CD8-positive, alpha-beta memory T cell (primary cell): Measurements from ENCODE around the gene CHRM5. TPM values are rescaled to one million over a fixed set of nuclear protein-coding genes. Genes with fewer than 3 reads are reported as not detected.

Experiments used
- CTCF ChIA-PET: fragments of 350-600 bp; sonication (Branson Sonifier 250); formaldehyde crosslinking; loops from one replicate; lab custom pipeline; 2021; ENCODE audit warnings: antibody characterized with exemption; lab: Charles Lee
- POLR2A ChIA-PET: fragments of 350-600 bp; sonication (Branson Sonifier 250); formaldehyde crosslinking; loops from one replicate; lab custom pipeline; 2021; ENCODE audit warnings: antibody characterized with exemption; lab: Charles Lee
- DNase-seq, 5 donors: peaks; one replicate each; pipeline versions ENCODE4 v3.0.0 to v3.0.0-alpha.2; 2020 to 2022; ENCODE audit warnings: mixed read lengths in 1 of 5
- H3K27ac ChIP-seq: one replicate; pipeline ENCODE4 v1.7.0; 2013; ENCODE audit warnings: low read depth, mild to moderate bottlenecking, low read length, moderate library complexity
- H3K27me3 ChIP-seq: 2 replicates; pipeline ENCODE4 v1.7.0; 2013; ENCODE audit warnings: low read length, mild to moderate bottlenecking; ENCODE audit not compliant: insufficient read depth, poor library complexity, severe bottlenecking
- H3K36me3 ChIP-seq: 2 replicates; pipeline ENCODE4 v1.7.0; 2013; ENCODE audit warnings: mild to moderate bottlenecking, low read length, moderate library complexity; ENCODE audit not compliant: insufficient read depth
- H3K4me1 ChIP-seq: 2 replicates; pipeline ENCODE4 v1.7.0; 2013; ENCODE audit warnings: mild to moderate bottlenecking, low read length, moderate library complexity; ENCODE audit not compliant: insufficient read depth
- H3K4me3 ChIP-seq: 2 replicates; pipeline ENCODE4 v1.7.0; 2013; ENCODE audit warnings: mild to moderate bottlenecking, low read length
- H3K9me3 ChIP-seq: 2 replicates; pipeline ENCODE4 v1.7.0; 2013; ENCODE audit warnings: mild to moderate bottlenecking, low read length
- H3K27ac Mint-ChIP-seq, 8 donors: one replicate each; pipeline ENCODE4 v1.8.0; 2020 to 2021; ENCODE audit warnings: mixed read lengths in 8 of 8, mild to moderate bottlenecking in 6 of 8, inconsistent platforms in 3 of 8, moderate library complexity in 3 of 8
- H3K27me3 Mint-ChIP-seq, 2 donors: one replicate each; pipeline ENCODE4 v1.8.0; 2020 to 2021; ENCODE audit warnings: mixed read lengths in 2 of 2, mild to moderate bottlenecking in 1 of 2, moderate library complexity in 1 of 2
- H3K36me3 Mint-ChIP-seq, 3 donors: one replicate each; pipeline ENCODE4 v1.8.0; 2020 to 2021; ENCODE audit warnings: mixed read lengths in 3 of 3, inconsistent platforms in 1 of 3, mild to moderate bottlenecking in 1 of 3
- H3K4me1 Mint-ChIP-seq, 3 donors: one replicate each; pipeline ENCODE4 v1.8.0; 2020 to 2021; ENCODE audit warnings: mixed read lengths in 3 of 3, inconsistent platforms in 1 of 3, mild to moderate bottlenecking in 1 of 3
- H3K4me3 Mint-ChIP-seq, 7 donors: one replicate each; pipeline ENCODE4 v1.8.0; 2020 to 2021; ENCODE audit warnings: mixed read lengths in 7 of 7, mild to moderate bottlenecking in 6 of 7, moderate library complexity in 4 of 7, inconsistent platforms in 2 of 7
- H3K9me3 Mint-ChIP-seq, 5 donors: one replicate each; pipeline ENCODE4 v1.8.0; 2020 to 2022; ENCODE audit warnings: mixed read lengths in 5 of 5, mild to moderate bottlenecking in 3 of 5, moderate library complexity in 2 of 5, inconsistent platforms in 1 of 5
- polyA plus RNA-seq: library from polyadenylated mRNA; unstranded; fragments of 300-500 nt; fragmentation: Illumina TruSeq; gene quantifications from one replicate; pipeline ENCODE4 v1.2.3, GENCODE V29; 2021
- total RNA-seq, 2 experiments: library from RNA; stranded (reverse); gene quantifications; one replicate each; pipeline ENCODE4 v1.2.3, GENCODE V29; 2021

Gene CHRM5
- total and polyA plus RNA-seq, 3 experiments from 2014 or later, result not detected

GRCh38 chr15:34031987-34032760 is 63.9 kb downstream of the CHRM5 start:
- Histone ChIP-seq H3K27me3 (no peaks in the 10 kb centered on the region), H3K9me3 (no peaks in the 10 kb centered on the region), H3K27ac (no peak overlapping the region), H3K4me1 (no peaks in the 10 kb centered on the region), H3K36me3 (no peaks in the 10 kb centered on the region), H3K4me3 (no peak overlapping the region)
- DNase-seq, result no peak
- Mint-ChIP-seq H3K27ac (no peak overlapping the region), H3K4me3 (no peak overlapping the region), H3K9me3 (peaks cover 0 to 4% (median 0%) of the 10 kb centered on the region in 5 donors), H3K4me1 (peaks cover 0 to 6% (median 2%) of the 10 kb centered on the region in 3 donors), H3K36me3 (no peaks in the 10 kb centered on the region), H3K27me3 (no peaks in the 10 kb centered on the region)
- CTCF ChIA-PET, result no interaction called here
- POLR2A ChIA-PET, result no interaction called here

- peak overlapping the region; percentile 89 to 96 (median 94) for H3K4me3 Mint-ChIP-seq
- Histone ChIP-seq H3K27ac (peak overlapping the region; percentile 65), H3K4me3 (peak overlapping the region; percentile 97), H3K9me3 (no peaks in the 10 kb centered on the region), H3K27me3 (no peaks in the 10 kb centered on the region), H3K36me3 (no peaks in the 10 kb centered on the region), H3K4me1 (peaks cover 7% of the 10 kb centered on the region)
- H3K4me1 Mint-ChIP-seq, result peaks cover 17 to 22% (median 19%) of the 10 kb centered on the region in 3 donors
- H3K27ac Mint-ChIP-seq, result peak overlapping the region; percentile 84 to 98 (median 98)
- H3K9me3 Mint-ChIP-seq, result no peaks in the 10 kb centered on the region
- H3K27me3 Mint-ChIP-seq, result no peaks in the 10 kb centered on the region
- peak; percentile 47 to 79 (median 70) for DNase-seq
- ChIA-PET CTCF (interaction anchor here (0.7 kb wide), 1 partner anchor 25 kb away, joined by 3 read pairs; no protein-coding TSS in a partner anchor), POLR2A (interaction anchor here (1.0 to 1.1 kb wide), 2 partner anchors 64 to 305 kb away, joined by 4 to 7 read pairs; partner anchors contain the start of genes EMC7, NOP10, NUTM1 and PGBD4)
- peaks cover 0 to 2% (median 0%) of the 10 kb centered on the region in 3 donors for H3K36me3 Mint-ChIP-seq
Measured at GRCh38 chr15:34038023-34038870, 70.0 kb downstream of the CHRM5 start.

GRCh38 chr15:34038871-34039789 is 70.8 kb downstream of the CHRM5 start, which contains the start of gene AVEN:
Gene AVEN, minus strand, starts transcription at chr15:34039204. Its CDS starts 158 bp downstream, at chr15:34039046.
- Histone ChIP-seq H3K4me1 (peaks cover 7% of the 10 kb centered on the region), H3K27ac (peak within 1 kb of the TSS; percentile 65), H3K27me3 (no peaks in the 10 kb centered on the region), H3K36me3 (no peaks in the 10 kb centered on the region), H3K9me3 (no peaks in the 10 kb centered on the region), H3K4me3 (peak within 1 kb of the TSS; percentile 97)
- CTCF ChIA-PET, result interaction anchor here (0.7 to 1.8 kb wide), 3 partner anchors 24 to 171 kb away, joined by 3 to 6 read pairs (median 5); partner anchors contain the start of gene KATNBL1
- H3K27ac Mint-ChIP-seq, result peak within 1 kb of the TSS; percentile 84 to 98 (median 98)
- peaks cover 17 to 22% (median 19%) of the 10 kb centered on the region in 3 donors for H3K4me1 Mint-ChIP-seq
- DNase-seq, result peak; percentile 36 to 71 (median 50)
- H3K27me3 Mint-ChIP-seq, result no peaks in the 10 kb centered on the region
- H3K36me3 Mint-ChIP-seq, result peaks cover 0 to 2% (median 0%) of the 10 kb centered on the region in 3 donors
- POLR2A ChIA-PET, result interaction anchor here (0.8 to 1.3 kb wide), 5 partner anchors 20 to 304 kb away, joined by 3 to 7 read pairs (median 4); partner anchors contain the start of genes EMC7, KATNBL1, NOP10 and NUTM1
- H3K9me3 Mint-ChIP-seq, result no peaks in the 10 kb centered on the region
- peak within 1 kb of the TSS; percentile 89 to 96 (median 94) for H3K4me3 Mint-ChIP-seq

- H3K27ac Mint-ChIP-seq, result peak overlapping the region; percentile 73 to 98 (median 94)
- H3K9me3 ChIP-seq, result no peaks in the 10 kb centered on the region
- H3K4me1 ChIP-seq, result peaks cover 7% of the 10 kb centered on the region
- ChIA-PET POLR2A (interaction anchor here (1.1 to 1.3 kb wide), 2 partner anchors 62 to 170 kb away, joined by 3 to 4 read pairs; partner anchors contain the start of genes EMC7, KATNBL1 and PGBD4), CTCF (interaction anchor here (1.1 to 1.8 kb wide), 3 partner anchors 23 to 170 kb away, joined by 3 to 6 read pairs (median 5); partner anchors contain the start of genes EMC7, KATNBL1 and PGBD4)
- H3K4me3 Mint-ChIP-seq, result peak overlapping the region; percentile 71 to 96 (median 91)
- H3K4me3 ChIP-seq, result peak overlapping the region; percentile 43
- peaks cover 17 to 22% (median 19%) of the 10 kb centered on the region in 3 donors for H3K4me1 Mint-ChIP-seq
- no peaks in the 10 kb centered on the region for H3K27me3 Mint-ChIP-seq
- H3K36me3 ChIP-seq, result no peaks in the 10 kb centered on the region
- H3K9me3 Mint-ChIP-seq, result no peaks in the 10 kb centered on the region
- H3K27ac ChIP-seq, result no peak overlapping the region
- no peak for DNase-seq
- H3K27me3 ChIP-seq, result no peaks in the 10 kb centered on the region
- H3K36me3 Mint-ChIP-seq, result peaks cover 0 to 2% (median 0%) of the 10 kb centered on the region in 3 donors
Measured at GRCh38 chr15:34039790-34040113, 71.5 kb downstream of the CHRM5 start.

- POLR2A ChIA-PET, result no interaction called here
Measured at GRCh38 chr15:34043391-34043790, 75.1 kb downstream of the CHRM5 start.

GRCh38 chr15:34043813-34044212 is 75.5 kb downstream of the CHRM5 start:
- Histone ChIP-seq H3K9me3 (no peaks in the 10 kb centered on the region), H3K36me3 (no peaks in the 10 kb centered on the region), H3K27me3 (no peaks in the 10 kb centered on the region), H3K27ac (no peak overlapping the region), H3K4me1 (peaks cover 7% of the 10 kb centered on the region), H3K4me3 (no peak overlapping the region)
- peaks cover 0 to 2% (median 1%) of the 10 kb centered on the region in 3 donors for H3K36me3 Mint-ChIP-seq
- H3K27me3 Mint-ChIP-seq, result no peaks in the 10 kb centered on the region
- CTCF ChIA-PET, result interaction anchor here (1.0 kb wide), 1 partner anchor 323 kb away, joined by 3 read pairs; the partner anchor contains the start of gene LPCAT4
- peak overlapping the region in 1 of 7 donors; percentile 48 for H3K4me3 Mint-ChIP-seq
- H3K27ac Mint-ChIP-seq, result no peak overlapping the region
- H3K4me1 Mint-ChIP-seq, result peaks cover 8 to 12% (median 12%) of the 10 kb centered on the region in 3 donors
- DNase-seq, result no peak
- H3K9me3 Mint-ChIP-seq, result peaks cover 0 to 2% (median 1%) of the 10 kb centered on the region in 5 donors
- POLR2A ChIA-PET, result no interaction called here

More at GRCh38 chr15:34043391-34043790, 75.1 kb downstream of the CHRM5 start:
- DNase-seq, result no peak
- Histone ChIP-seq H3K4me1 (peaks cover 7% of the 10 kb centered on the region), H3K27me3 (no peaks in the 10 kb centered on the region), H3K36me3 (no peaks in the 10 kb centered on the region), H3K9me3 (no peaks in the 10 kb centered on the region), H3K4me3 (no peak overlapping the region), H3K27ac (no peak overlapping the region)
- Mint-ChIP-seq H3K27me3 (no peaks in the 10 kb centered on the region), H3K27ac (no peak overlapping the region), H3K4me1 (peaks cover 8 to 12% (median 12%) of the 10 kb centered on the region in 3 donors), H3K9me3 (no peaks in the 10 kb centered on the region), H3K36me3 (peaks cover 0 to 1% (median 0%) of the 10 kb centered on the region in 3 donors), H3K4me3 (peak overlapping the region in 1 of 7 donors; percentile 48)
- CTCF ChIA-PET, result interaction anchor here (1.0 kb wide), 1 partner anchor 324 kb away, joined by 3 read pairs; the partner anchor contains the start of gene LPCAT4
